Left cardiac atrium (tissue), 4 donors: ENCODE results near the gene RASAL1. TPM values are rescaled to one million over a fixed set of nuclear protein-coding genes. Genes with fewer than 3 reads are reported as not detected.
"Not testable (repeated sequence)": the region's sequence is repeated elsewhere in the genome, so short reads cannot be mapped to it uniquely, and the experiment has no call there.

Experiments used
- ATAC-seq, 2 donors: fragments of 200-7000 bp; cut with Tn5 transposase; one replicate each; pipeline ENCODE4 v1.9.1; 2020; ENCODE audit warnings: mild to moderate bottlenecking in 2 of 2, moderate library complexity in 2 of 2
- DNase-seq: peaks from one replicate; pipeline ENCODE4 v3.0.0-alpha.2; 2020
- intact Hi-C, 2 donors: fragments of 100-400 bp; cut with DNase I; formaldehyde crosslinking; loops; one replicate each; pipeline versions ENCODE4 v1.14.1 to v1.15.1; 2022 to 2023
- total RNA-seq, 2 donors: library from RNA; stranded (reverse); fragmentation: NEBNext Ultra II Directional; extraction: Animal tissue kit (Norgen Biotek cat#: 25700); gene quantifications; one replicate each; pipeline ENCODE4 v1.2.1, GENCODE V29; 2021
- donor health status: DM: no; HTN: yes; CAD: no.
- donor health status: DM: no; HTN: yes; CAD: no; lungs with severe emphysema.
- donor health status: DM: yes; HTN: yes; CAD: no.
- donor health status: Dilated cardiomyopathy.

RASAL1 gene
- total RNA-seq, 2 donors from 2014 or later: not detected

- intact Hi-C loops: no loop called here
- DNase-seq: no peak
- no peak for ATAC-seq
These were observed 11.4 kb upstream of the RASAL1 start for GRCh38 chr12:113146999-113147398.

- DNase-seq: no peak
- intact Hi-C loops: no loop called here
- ATAC-seq: no peak
These were observed 10.4 kb upstream of the RASAL1 start for GRCh38 chr12:113145720-113146551.

- intact Hi-C loops: no loop called here
- no peak for DNase-seq
- no peak for ATAC-seq
These were observed 9.2 kb upstream of the RASAL1 start for GRCh38 chr12:113144806-113145205.

- intact Hi-C loops: no loop called here
- DNase-seq (no peak), ATAC-seq (no peak)
These were observed 8.4 kb upstream of the RASAL1 start for GRCh38 chr12:113143959-113144358.

GRCh38 chr12:113142886-113143332 lies 7.3 kb upstream of the RASAL1 start:
- ATAC-seq (no peak), DNase-seq (no peak)
- intact Hi-C loops: no loop called here

DNA sequence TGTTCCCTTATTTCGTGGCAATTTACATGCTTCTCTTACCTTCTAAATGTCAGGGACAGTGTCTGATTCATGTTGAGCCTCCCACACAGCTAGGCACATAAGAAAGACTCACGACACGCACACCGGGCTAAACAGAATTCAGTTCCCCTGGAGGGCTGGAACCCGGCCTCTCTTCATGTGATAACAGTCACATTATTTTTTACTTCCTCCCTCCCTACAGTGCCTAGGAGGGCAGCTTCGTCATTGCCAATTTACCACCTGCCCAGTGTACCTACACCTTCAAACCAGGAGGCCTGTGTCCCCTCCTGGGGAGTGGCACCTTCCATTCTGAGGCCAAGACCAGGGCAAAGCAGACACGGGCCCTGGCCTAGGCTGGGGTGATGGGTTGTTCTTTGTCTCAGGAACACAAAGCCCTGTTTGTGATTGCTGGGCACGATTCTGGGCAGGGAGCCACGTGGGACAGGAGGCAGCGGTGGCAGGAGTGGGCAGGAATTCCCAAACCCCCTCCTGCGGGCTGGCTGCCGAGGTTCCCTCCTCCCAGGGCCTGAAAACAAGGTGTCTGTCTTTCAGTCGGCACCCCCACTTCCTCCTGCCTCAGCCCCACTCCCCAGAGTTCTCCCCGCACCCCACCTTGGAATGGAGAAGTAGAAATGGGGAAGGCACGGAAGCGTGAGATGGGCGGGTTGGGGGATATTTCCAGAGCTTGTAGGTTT lies 6.8 kb upstream of the RASAL1 start:
- intact Hi-C loops: no loop called here
- ATAC-seq: peak; percentile 27 to 76
- no peak for DNase-seq

- ATAC-seq, DNase-seq, intact Hi-C loops: not testable (repeated sequence)
These were observed 6.2 kb upstream of the RASAL1 start for GRCh38 chr12:113141716-113142115.

- intact Hi-C loops: no loop called here
- DNase-seq (no peak), ATAC-seq (no peak)
These were observed 5.1 kb upstream of the RASAL1 start for GRCh38 chr12:113140706-113141105.

GRCh38 chr12:113138826-113139225 lies 3.3 kb upstream of the RASAL1 start:
- DNase-seq: no peak
- intact Hi-C loops: no loop called here

GRCh38 chr12:113137861-113138783 lies 2.6 kb upstream of the RASAL1 start:
- intact Hi-C loops: no loop called here

More at GRCh38 chr12:113138826-113139225, 3.3 kb upstream of the RASAL1 start:
- no peak for ATAC-seq

GRCh38 chr12:113136990-113137511 lies 1.5 kb upstream of the RASAL1 start:
- ATAC-seq: no peak
- intact Hi-C loops: no loop called here
- DNase-seq: no peak

More at GRCh38 chr12:113137861-113138783, 2.6 kb upstream of the RASAL1 start:
- DNase-seq (no peak), ATAC-seq (no peak)

DNA sequence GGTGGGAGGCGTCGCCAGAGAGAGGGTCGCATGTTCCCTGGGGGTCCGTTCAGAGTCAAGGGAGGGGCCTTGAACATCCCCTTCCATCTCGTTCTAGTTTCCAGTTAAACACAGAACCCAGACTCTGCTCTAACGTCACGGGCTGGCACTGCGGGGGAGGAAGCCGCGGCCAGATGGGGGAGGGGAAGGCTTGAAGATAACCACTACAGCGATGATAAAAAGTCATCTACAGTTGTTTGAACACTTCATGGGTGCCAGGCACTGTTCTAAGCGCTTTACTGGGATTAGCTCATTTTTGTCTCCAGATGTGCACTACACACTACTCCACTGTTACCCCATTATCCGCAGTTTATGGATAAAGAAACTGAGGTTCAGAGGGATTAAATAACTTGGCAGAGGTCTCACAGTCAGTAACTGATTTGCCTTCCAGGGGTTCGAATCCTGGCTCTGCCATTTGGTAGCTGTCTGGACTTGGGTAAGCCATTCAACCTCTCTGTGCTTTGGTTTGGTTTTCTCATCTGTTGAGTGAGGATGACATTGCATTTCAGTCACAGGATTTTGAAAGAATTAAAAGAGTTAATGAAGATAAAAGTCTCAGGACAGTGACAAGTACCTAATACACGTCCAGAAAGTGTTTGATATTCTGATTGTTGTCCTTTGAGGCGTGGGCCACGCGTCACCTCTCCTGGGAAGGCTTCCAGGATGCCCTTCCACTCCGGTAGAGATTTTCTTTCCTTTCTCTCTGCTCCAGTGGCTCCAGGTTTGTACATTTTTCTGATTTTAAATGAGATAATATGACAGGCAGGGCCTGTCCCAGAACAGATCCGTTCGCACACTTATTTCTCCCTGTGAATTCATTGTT lies 798 bp upstream of the RASAL1 start:
- ATAC-seq: no peak
- no peak for DNase-seq
- intact Hi-C loops: no loop called here

DNA sequence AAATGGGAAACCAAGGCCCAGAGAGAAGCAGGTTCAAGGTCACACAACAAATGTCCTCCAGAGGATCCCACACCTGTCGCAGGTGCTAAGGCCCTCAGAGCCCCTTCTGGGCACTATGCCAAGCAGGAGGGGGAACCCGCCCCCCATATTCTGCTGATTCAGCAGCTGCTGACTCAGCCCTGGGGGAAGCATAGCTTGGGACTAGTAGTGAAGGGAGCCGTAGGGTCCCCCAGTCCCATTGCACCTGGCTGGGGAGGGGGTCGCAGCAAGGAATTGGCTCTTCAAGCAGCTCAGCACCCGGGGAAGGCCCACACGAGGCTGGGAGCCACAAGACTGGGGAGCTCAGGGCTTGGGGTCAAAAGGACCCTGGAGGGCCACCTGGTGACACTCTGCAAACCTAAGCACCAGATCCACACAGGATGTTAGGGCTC lies 1.0 kb downstream of the RASAL1 start:
- DNase-seq (no peak), ATAC-seq (no peak)
- intact Hi-C loops: no loop called here

- intact Hi-C loops: no loop called here
- no peak for ATAC-seq
- DNase-seq: no peak
These were observed 1.5 kb downstream of the RASAL1 start for GRCh38 chr12:113134071-113134470.

GRCh38 chr12:113133666-113134065 lies 1.9 kb downstream of the RASAL1 start:
- ATAC-seq: no peak

GRCh38 chr12:113133036-113133435 lies 2.5 kb downstream of the RASAL1 start:
- intact Hi-C loops: no loop called here
- DNase-seq: no peak
- ATAC-seq: no peak

More at GRCh38 chr12:113133666-113134065, 1.9 kb downstream of the RASAL1 start:
- intact Hi-C loops: no loop called here
- no peak for DNase-seq

DNA sequence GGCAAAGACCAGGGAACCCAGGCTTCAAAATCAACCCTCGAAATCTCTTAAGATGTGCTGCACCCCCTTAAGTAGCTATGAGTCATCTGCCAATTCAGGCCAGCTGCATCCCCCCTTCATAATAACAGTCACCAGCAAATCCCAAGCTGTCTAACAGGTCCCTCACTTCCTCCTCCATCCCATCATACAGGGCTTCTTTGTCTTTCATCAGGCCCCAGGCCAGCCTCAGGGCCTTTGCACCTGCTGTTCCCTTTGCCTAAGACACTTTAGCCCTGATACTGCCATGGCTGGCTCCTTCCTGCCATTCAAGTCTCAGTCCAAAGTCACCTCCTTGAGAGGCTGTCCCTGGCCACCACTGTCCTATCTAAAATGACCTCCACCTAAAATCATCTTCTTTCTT lies 4.0 kb downstream of the RASAL1 start:
- DNase-seq: no peak

DNA sequence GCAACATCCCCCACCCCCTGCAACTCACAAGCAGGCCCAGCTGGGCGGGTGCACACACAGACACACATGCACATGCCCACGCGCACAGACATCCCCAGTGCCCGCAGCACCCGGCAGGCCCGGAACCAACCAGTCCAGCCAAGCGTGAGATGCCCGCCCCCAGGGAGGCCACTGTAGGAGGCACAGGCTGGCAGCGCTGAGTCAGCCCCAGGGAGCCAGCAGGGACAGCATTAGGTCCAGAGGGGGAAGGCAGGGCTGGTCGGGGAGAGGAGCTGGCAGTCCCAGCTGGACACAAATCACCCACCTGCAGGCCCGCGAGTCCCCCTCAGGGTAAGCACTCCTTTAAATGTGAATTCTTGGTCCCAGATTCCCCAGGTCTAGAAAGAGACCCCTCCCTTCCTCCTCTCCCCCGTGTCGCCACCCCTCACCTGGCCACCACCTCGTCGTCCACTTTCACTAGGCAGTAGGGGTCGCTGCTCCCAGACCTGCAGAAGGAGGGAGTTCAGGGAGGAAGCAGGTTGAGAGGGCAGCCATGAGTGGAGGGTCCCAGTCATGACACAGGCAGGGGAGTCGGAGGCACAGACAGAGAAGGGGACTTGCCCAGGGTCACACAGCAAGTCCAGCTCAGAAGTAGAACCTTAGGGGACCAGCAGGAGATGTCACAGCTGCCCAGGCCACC lies 5.0 kb downstream of the RASAL1 start:
- ATAC-seq (no peak), DNase-seq (no peak)
- intact Hi-C loops: no loop called here

More for the DNA sequence above, 4.0 kb downstream of the RASAL1 start:
- intact Hi-C loops: no loop called here
- no peak for ATAC-seq
